Stimulated activated CD8-positive, alpha-beta memory T cell treated with anti-CD3 and anti-CD28 coated beads, Interleukin-15, amount 100 ng/mL, for 24 hours (primary cell): ENCODE results near the gene ADIPOQ.
"Not testable (repeated sequence)": the region's sequence is repeated elsewhere in the genome, so short reads cannot be mapped to it uniquely, and the experiment has no call there.

Experiments
- DNase-seq: peaks from one replicate; pipeline ENCODE4 v3.0.0-alpha.2; 2020; ENCODE audit warnings: low read depth

ADIPOQ gene

GRCh38 chr3:186902154-186902553 lies 59.6 kb downstream of the ADIPOQ start:
- DNase-seq: no peak

- DNase-seq: no peak
Measured at GRCh38 chr3:186902713-186903112, 60.2 kb downstream of the ADIPOQ start.

GRCh38 chr3:186903676-186904075 lies 61.2 kb downstream of the ADIPOQ start:
- DNase-seq: not testable (repeated sequence)

- not testable (repeated sequence) for DNase-seq
Measured at GRCh38 chr3:186907075-186907474, 64.6 kb downstream of the ADIPOQ start.
